ENCODE results near the gene ATP5F1C. TPM values are rescaled to one million over a fixed set of nuclear protein-coding genes. Genes with fewer than 3 reads are reported as not detected.

ATP5F1C gene
- polyA plus RNA-seq, 1 of the 3 experiments (the other 2 are of a cell fraction): 299 TPM

DNA sequence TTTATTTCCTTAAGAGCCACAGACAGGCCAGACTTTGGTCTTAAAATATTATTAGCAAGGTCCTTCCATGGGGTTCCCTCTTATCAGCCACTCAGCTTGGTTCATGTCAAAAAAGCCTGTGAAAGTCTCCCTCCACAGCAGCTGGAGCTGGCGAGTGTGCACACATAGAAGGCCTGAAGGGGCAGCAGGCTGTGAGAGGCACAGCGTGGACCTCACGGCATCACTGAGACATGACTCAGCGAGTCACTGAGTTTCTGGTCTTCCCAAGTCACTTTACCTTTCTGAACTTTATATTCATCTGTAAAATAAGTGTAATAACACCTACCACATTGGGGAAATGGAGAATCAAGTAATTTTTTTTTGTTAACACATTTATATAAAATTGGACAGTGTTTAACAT is 39.0 kb downstream of the ATP5F1C start:
- no peak for DNase-seq
- H4K20me1 ChIP-seq (ENCODE audit: insufficient read depth): no peaks in the 10 kb centered on the region
- H2AFZ ChIP-seq (ENCODE audit: low read depth): no peak overlapping the region
- no peak overlapping the region for H3K9ac ChIP-seq
- H3K79me2 ChIP-seq (ENCODE audit: insufficient read depth): peaks cover 41% of the 10 kb centered on the region
- H3K9me3 ChIP-seq: no peaks in the 10 kb centered on the region
- no peak overlapping the region for H3K4me2 ChIP-seq
- POLR2A ChIA-PET: no interaction called here
- no peaks in the 10 kb centered on the region for H3K27me3 ChIP-seq (ENCODE audit: insufficient read depth)
- no peaks in the 10 kb centered on the region for H3K9me2 ChIP-seq
- 28% methylated on average over 4 of the region's 4 CpGs for WGBS (ENCODE audit: low lambda C conversion rate)
- peak overlapping the region in 1 of 2 experiments; percentile 28; a peak in 2 of 4 replicates for H3K27ac ChIP-seq (ENCODE audit: low read depth in 2 of 2, low read length in 1 of 2)
- no peak for TF ChIP-seq TEAD4 (IDR thresholded peaks at IDR 0.05; ENCODE audit: borderline replicate concordance, insufficient read depth)
- TF ChIP-seq FOXJ3 (CRISPR knock-in tag; IDR thresholded peaks at IDR 0.05): no peak
- TF ChIP-seq, protein P1, sequence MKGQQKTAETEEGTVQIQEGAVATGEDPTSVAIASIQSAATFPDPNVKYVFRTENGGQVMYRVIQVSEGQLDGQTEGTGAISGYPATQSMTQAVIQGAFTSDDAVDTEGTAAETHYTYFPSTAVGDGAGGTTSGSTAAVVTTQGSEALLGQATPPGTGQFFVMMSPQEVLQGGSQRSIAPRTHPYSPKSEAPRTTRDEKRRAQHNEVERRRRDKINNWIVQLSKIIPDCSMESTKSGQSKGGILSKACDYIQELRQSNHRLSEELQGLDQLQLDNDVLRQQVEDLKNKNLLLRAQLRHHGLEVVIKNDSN (IDR thresholded peaks at IDR 0.05; ENCODE audit: borderline replicate concordance, low read depth): no peak
- no peak for TF ChIP-seq RFX5 (IDR thresholded peaks at IDR 0.05; ENCODE audit: low read length)
- TF ChIP-seq FOSL2 (IDR thresholded peaks at IDR 0.05; ENCODE audit: borderline replicate concordance, low read depth): peak; percentile 17; the same call in 1 of the 2 replicates
- TF ChIP-seq TCF12 (IDR thresholded peaks at IDR 0.05): no peak
- no peak for TF ChIP-seq RAD21 (IDR thresholded peaks at IDR 0.05; ENCODE audit: low read length)
- no peak for TF ChIP-seq SIN3A (IDR thresholded peaks at IDR 0.05; ENCODE audit: borderline replicate concordance, low read depth, low read length)
- no peak for TF ChIP-seq MEF2A (IDR thresholded peaks at IDR 0.05; ENCODE audit: borderline replicate concordance, low read depth)
- TF ChIP-seq, protein P2, sequence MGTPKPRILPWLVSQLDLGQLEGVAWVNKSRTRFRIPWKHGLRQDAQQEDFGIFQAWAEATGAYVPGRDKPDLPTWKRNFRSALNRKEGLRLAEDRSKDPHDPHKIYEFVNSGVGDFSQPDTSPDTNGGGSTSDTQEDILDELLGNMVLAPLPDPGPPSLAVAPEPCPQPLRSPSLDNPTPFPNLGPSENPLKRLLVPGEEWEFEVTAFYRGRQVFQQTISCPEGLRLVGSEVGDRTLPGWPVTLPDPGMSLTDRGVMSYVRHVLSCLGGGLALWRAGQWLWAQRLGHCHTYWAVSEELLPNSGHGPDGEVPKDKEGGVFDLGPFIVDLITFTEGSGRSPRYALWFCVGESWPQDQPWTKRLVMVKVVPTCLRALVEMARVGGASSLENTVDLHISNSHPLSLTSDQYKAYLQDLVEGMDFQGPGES (IDR thresholded peaks at IDR 0.05; ENCODE audit: low read depth, low read length): no peak
- TF ChIP-seq, protein P3, sequence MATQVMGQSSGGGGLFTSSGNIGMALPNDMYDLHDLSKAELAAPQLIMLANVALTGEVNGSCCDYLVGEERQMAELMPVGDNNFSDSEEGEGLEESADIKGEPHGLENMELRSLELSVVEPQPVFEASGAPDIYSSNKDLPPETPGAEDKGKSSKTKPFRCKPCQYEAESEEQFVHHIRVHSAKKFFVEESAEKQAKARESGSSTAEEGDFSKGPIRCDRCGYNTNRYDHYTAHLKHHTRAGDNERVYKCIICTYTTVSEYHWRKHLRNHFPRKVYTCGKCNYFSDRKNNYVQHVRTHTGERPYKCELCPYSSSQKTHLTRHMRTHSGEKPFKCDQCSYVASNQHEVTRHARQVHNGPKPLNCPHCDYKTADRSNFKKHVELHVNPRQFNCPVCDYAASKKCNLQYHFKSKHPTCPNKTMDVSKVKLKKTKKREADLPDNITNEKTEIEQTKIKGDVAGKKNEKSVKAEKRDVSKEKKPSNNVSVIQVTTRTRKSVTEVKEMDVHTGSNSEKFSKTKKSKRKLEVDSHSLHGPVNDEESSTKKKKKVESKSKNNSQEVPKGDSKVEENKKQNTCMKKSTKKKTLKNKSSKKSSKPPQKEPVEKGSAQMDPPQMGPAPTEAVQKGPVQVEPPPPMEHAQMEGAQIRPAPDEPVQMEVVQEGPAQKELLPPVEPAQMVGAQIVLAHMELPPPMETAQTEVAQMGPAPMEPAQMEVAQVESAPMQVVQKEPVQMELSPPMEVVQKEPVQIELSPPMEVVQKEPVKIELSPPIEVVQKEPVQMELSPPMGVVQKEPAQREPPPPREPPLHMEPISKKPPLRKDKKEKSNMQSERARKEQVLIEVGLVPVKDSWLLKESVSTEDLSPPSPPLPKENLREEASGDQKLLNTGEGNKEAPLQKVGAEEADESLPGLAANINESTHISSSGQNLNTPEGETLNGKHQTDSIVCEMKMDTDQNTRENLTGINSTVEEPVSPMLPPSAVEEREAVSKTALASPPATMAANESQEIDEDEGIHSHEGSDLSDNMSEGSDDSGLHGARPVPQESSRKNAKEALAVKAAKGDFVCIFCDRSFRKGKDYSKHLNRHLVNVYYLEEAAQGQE (IDR thresholded peaks at IDR 0.05; ENCODE audit: low read depth, low read length): no peak
- TF ChIP-seq, protein P4, sequence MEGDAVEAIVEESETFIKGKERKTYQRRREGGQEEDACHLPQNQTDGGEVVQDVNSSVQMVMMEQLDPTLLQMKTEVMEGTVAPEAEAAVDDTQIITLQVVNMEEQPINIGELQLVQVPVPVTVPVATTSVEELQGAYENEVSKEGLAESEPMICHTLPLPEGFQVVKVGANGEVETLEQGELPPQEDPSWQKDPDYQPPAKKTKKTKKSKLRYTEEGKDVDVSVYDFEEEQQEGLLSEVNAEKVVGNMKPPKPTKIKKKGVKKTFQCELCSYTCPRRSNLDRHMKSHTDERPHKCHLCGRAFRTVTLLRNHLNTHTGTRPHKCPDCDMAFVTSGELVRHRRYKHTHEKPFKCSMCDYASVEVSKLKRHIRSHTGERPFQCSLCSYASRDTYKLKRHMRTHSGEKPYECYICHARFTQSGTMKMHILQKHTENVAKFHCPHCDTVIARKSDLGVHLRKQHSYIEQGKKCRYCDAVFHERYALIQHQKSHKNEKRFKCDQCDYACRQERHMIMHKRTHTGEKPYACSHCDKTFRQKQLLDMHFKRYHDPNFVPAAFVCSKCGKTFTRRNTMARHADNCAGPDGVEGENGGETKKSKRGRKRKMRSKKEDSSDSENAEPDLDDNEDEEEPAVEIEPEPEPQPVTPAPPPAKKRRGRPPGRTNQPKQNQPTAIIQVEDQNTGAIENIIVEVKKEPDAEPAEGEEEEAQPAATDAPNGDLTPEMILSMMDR (IDR thresholded peaks at IDR 0.05): peak; percentile 43; the same call in 1 of the 2 replicates
- TF ChIP-seq, protein P5, sequence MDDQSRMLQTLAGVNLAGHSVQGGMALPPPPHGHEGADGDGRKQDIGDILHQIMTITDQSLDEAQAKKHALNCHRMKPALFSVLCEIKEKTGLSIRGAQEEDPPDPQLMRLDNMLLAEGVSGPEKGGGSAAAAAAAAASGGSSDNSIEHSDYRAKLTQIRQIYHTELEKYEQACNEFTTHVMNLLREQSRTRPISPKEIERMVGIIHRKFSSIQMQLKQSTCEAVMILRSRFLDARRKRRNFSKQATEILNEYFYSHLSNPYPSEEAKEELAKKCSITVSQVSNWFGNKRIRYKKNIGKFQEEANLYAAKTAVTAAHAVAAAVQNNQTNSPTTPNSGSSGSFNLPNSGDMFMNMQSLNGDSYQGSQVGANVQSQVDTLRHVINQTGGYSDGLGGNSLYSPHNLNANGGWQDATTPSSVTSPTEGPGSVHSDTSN (IDR thresholded peaks at IDR 0.05): no peak
- peaks cover 8 to 28% of the 10 kb centered on the region in 2 experiments for H3K36me3 ChIP-seq (replicated peaks in 1 of 2; ENCODE audit: control insufficient read depth in 1 of 2, insufficient read depth in 2 of 2, low read length in 1 of 2)
- H3K4me1 ChIP-seq (ENCODE audit: control insufficient read depth in 1 of 2, insufficient read depth in 2 of 2, low read depth in 1 of 2, low read length in 1 of 2): no peaks in the 10 kb centered on the region; a peak in 1 of 4 replicates
- no peaks in the 10 kb centered on the region for H3F3A ChIP-seq (replicated peaks; ENCODE audit: insufficient read depth)
- CTCF ChIA-PET: no interaction called here
- H3K4me3 ChIP-seq (ENCODE audit: low read depth in 2 of 2, low read length in 1 of 2): no peak overlapping the region

All from SK-N-SH (cell line).